Transverse colon (tissue), 3 donors: ENCODE results near the gene GPC6.

Source experiments
- CTCF ChIP-seq, 5 experiments: fragments of 200-600 bp in 3 of 5; fragments of 450-650 bp in 2 of 5; sonication (generic) in 3 of 5; IDR thresholded peaks; 1 replicate in 2 of 5; 2 replicates in 3 of 5; pipeline ENCODE4 v1.5.1; 2016 to 2017; ENCODE audit warnings: antibody characterized with exemption in 5 of 5, inconsistent platforms in 3 of 5, mild to moderate bottlenecking in 2 of 5, moderate library complexity in 1 of 5
- EP300 ChIP-seq: sonication (generic); formaldehyde crosslinking; IDR thresholded peaks from one replicate; pipeline ENCODE4 v1.6.1; 2017; ENCODE audit warnings: antibody characterized with exemption, low read depth

- TF ChIP-seq EP300 (no peak), CTCF (IDR thresholded peaks at IDR 0.05) (no peak)
These were observed 481.9 kb downstream of the GPC6 start for GRCh38 chr13:93708308-93709075.
